HG02678 (cell line): ENCODE results near the gene ZFHX2.

Experiments
- ATAC-seq: cut with Tn5 transposase; IDR thresholded peaks from one replicate; pipeline ENCODE4 v1.9.1; 2021; ENCODE audit warnings: mild to moderate bottlenecking, moderate library complexity; ENCODE audit not compliant: unreplicated experiment

Gene ZFHX2

GRCh38 chr14:23561873-23562821 lies 10.6 kb upstream of the ZFHX2 start:
- no peak for ATAC-seq

- no peak for ATAC-seq
These were observed 9.7 kb upstream of the ZFHX2 start for GRCh38 chr14:23561259-23561658.

GRCh38 chr14:23559926-23560520 lies 8.5 kb upstream of the ZFHX2 start:
- no peak for ATAC-seq

- ATAC-seq, result no peak
These were observed 7.7 kb upstream of the ZFHX2 start for GRCh38 chr14:23559010-23559925.

GRCh38 chr14:23558346-23559009 lies 6.9 kb upstream of the ZFHX2 start:
- ATAC-seq, result no peak

GRCh38 chr14:23557946-23558345 lies 6.4 kb upstream of the ZFHX2 start:
- no peak for ATAC-seq

- ATAC-seq, result no peak
These were observed 6.0 kb upstream of the ZFHX2 start for GRCh38 chr14:23557521-23557920.

- ATAC-seq, result no peak
These were observed 5.3 kb upstream of the ZFHX2 start for GRCh38 chr14:23556700-23557440.

- ATAC-seq, result peak; percentile 83
These were observed 4.5 kb upstream of the ZFHX2 start, which contains the start of gene THTPA for GRCh38 chr14:23555882-23556699. Gene THTPA (plus strand): TSS chr14:23556271. CDS start chr14:23556758, 487 bp downstream.

GRCh38 chr14:23555533-23555881 lies 3.9 kb upstream of the ZFHX2 start:
- ATAC-seq, result peak; percentile 1

GRCh38 chr14:23550812-23551265 lies 726 bp downstream of the ZFHX2 start:
- ATAC-seq, result no peak

- no peak for ATAC-seq
These were observed 1.3 kb downstream of the ZFHX2 start for GRCh38 chr14:23550131-23550811.

GRCh38 chr14:23548351-23549318 lies 2.9 kb downstream of the ZFHX2 start:
- ATAC-seq, result no peak

GRCh38 chr14:23547924-23548323 lies 3.6 kb downstream of the ZFHX2 start:
- ATAC-seq, result no peak

GRCh38 chr14:23546450-23547035 lies 5.0 kb downstream of the ZFHX2 start:
- ATAC-seq, result no peak

GRCh38 chr14:23545740-23546365 lies 5.7 kb downstream of the ZFHX2 start:
- ATAC-seq, result no peak
